ENCODE measurements around the gene SAP30L. TPM values are rescaled to one million over a fixed set of nuclear protein-coding genes. Genes with fewer than 3 reads are reported as not detected.

The SAP30L gene
- total and polyA plus RNA-seq, 4 donors: 6.3 to 11.1 (median 8.6) TPM

DNA sequence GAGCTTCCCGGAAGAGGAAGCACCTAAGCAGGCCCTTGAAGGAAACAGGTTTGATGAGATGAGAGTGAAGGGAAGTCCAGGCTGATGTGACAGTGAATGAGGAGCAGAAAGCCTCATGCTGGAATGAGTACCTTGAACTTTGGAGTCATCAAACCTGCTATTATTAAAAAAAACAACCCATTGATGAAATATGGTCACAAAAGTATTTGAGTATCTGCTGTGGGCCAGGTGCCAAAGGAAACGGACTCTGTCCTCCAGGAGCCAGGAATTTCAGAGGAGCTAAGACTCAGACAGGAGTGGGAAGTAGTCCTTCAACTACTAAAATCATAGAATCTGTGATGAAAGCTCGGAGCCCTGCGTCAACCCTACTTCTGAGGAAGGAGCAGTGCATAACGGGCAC, 20.4 kb downstream of the SAP30L start:
- Histone ChIP-seq H3K9me3 (ENCODE audit: control insufficient read depth in 4 of 4, low read length in 3 of 4) (no peaks in the 10 kb centered on the region), H3K27ac (ENCODE audit: low read depth in 1 of 2, low read length in 2 of 2) (no peak overlapping the region), H3K4me3 (ENCODE audit: low read depth in 1 of 3, low read length in 3 of 3) (no peak overlapping the region), H3K27me3 (ENCODE audit: control insufficient read depth in 4 of 4, insufficient read depth in 4 of 4, low read length in 3 of 4) (peaks cover 0 to 6% (median 1%) of the 10 kb centered on the region in 4 donors), H3K4me1 (ENCODE audit: control insufficient read depth in 4 of 4, insufficient read depth in 4 of 4, low read length in 3 of 4) (no peaks in the 10 kb centered on the region), H3K9ac (ENCODE audit: low read depth in 1 of 2, low read length in 2 of 2) (no peak overlapping the region), H3K36me3 (ENCODE audit: control insufficient read depth in 4 of 4, insufficient read depth in 3 of 4, low read depth in 1 of 4, low read length in 3 of 4) (no peaks in the 10 kb centered on the region)
- 65% methylated on average over 5 of the region's 5 CpGs for WGBS
- no peak for DNase-seq (ENCODE audit: low spot score)
- TF ChIP-seq MAX (IDR thresholded peaks at IDR 0.05) (no peak), RAD21 (IDR thresholded peaks at IDR 0.05) (no peak), HNF4A (conservative IDR thresholded peaks at IDR 0.05) (no peak), RXRA (IDR thresholded peaks at IDR 0.05) (no peak), HNF4G (IDR thresholded peaks at IDR 0.05) (no peak), GABPA (IDR thresholded peaks at IDR 0.05 in 1 of 2, conservative IDR thresholded peaks at IDR 0.05 in 1 of 2) (no peak), JUND (IDR thresholded peaks at IDR 0.05) (no peak), NR2F2 (IDR thresholded peaks at IDR 0.05) (no peak)
- TF ChIP-seq, protein P1, sequence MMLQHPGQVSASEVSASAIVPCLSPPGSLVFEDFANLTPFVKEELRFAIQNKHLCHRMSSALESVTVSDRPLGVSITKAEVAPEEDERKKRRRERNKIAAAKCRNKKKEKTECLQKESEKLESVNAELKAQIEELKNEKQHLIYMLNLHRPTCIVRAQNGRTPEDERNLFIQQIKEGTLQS (IDR thresholded peaks at IDR 0.05): no peak
- TF ChIP-seq, protein P2, sequence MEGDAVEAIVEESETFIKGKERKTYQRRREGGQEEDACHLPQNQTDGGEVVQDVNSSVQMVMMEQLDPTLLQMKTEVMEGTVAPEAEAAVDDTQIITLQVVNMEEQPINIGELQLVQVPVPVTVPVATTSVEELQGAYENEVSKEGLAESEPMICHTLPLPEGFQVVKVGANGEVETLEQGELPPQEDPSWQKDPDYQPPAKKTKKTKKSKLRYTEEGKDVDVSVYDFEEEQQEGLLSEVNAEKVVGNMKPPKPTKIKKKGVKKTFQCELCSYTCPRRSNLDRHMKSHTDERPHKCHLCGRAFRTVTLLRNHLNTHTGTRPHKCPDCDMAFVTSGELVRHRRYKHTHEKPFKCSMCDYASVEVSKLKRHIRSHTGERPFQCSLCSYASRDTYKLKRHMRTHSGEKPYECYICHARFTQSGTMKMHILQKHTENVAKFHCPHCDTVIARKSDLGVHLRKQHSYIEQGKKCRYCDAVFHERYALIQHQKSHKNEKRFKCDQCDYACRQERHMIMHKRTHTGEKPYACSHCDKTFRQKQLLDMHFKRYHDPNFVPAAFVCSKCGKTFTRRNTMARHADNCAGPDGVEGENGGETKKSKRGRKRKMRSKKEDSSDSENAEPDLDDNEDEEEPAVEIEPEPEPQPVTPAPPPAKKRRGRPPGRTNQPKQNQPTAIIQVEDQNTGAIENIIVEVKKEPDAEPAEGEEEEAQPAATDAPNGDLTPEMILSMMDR (IDR thresholded peaks at IDR 0.05; ENCODE audit: low read depth, low read length, missing input control): no peak
- TF ChIP-seq, protein P3, sequence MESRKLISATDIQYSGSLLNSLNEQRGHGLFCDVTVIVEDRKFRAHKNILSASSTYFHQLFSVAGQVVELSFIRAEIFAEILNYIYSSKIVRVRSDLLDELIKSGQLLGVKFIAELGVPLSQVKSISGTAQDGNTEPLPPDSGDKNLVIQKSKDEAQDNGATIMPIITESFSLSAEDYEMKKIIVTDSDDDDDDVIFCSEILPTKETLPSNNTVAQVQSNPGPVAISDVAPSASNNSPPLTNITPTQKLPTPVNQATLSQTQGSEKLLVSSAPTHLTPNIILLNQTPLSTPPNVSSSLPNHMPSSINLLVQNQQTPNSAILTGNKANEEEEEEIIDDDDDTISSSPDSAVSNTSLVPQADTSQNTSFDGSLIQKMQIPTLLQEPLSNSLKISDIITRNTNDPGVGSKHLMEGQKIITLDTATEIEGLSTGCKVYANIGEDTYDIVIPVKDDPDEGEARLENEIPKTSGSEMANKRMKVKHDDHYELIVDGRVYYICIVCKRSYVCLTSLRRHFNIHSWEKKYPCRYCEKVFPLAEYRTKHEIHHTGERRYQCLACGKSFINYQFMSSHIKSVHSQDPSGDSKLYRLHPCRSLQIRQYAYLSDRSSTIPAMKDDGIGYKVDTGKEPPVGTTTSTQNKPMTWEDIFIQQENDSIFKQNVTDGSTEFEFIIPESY (IDR thresholded peaks at IDR 0.05): no peak

GRCh38 chr5:154466671-154467070, 20.9 kb downstream of the SAP30L start:
- no peaks in the 10 kb centered on the region for H3K4me1 ChIP-seq (ENCODE audit: control insufficient read depth in 4 of 4, insufficient read depth in 4 of 4, low read length in 3 of 4)
- no peaks in the 10 kb centered on the region for H3K36me3 ChIP-seq (ENCODE audit: control insufficient read depth in 4 of 4, insufficient read depth in 3 of 4, low read depth in 1 of 4, low read length in 3 of 4)
- H3K27ac ChIP-seq (ENCODE audit: low read depth in 1 of 2, low read length in 2 of 2): no peak overlapping the region
- TF ChIP-seq, protein P1 (IDR thresholded peaks at IDR 0.05): no peak
- TF ChIP-seq RXRA (IDR thresholded peaks at IDR 0.05) (no peak), NR2F2 (IDR thresholded peaks at IDR 0.05) (no peak), EGR1 (IDR thresholded peaks at IDR 0.05; ENCODE audit: low read depth in 2 of 2) (no peak), TAF1 (conservative IDR thresholded peaks at IDR 0.05) (no peak), HNF4G (IDR thresholded peaks at IDR 0.05) (no peak), MAX (IDR thresholded peaks at IDR 0.05) (no peak), FOXA1 (IDR thresholded peaks at IDR 0.05) (no peak), SP1 (IDR thresholded peaks at IDR 0.05) (no peak), RAD21 (IDR thresholded peaks at IDR 0.05) (no peak)
- TF ChIP-seq, protein P3 (IDR thresholded peaks at IDR 0.05): no peak
- WGBS: 86% methylated on average over 5 of the region's 5 CpGs
- no peak for DNase-seq (ENCODE audit: low spot score)
- no peaks in the 10 kb centered on the region for H3K9me3 ChIP-seq (ENCODE audit: control insufficient read depth in 4 of 4, low read length in 3 of 4)
- no peak overlapping the region for H3K9ac ChIP-seq (ENCODE audit: low read depth in 1 of 2, low read length in 2 of 2)
- peaks cover 0 to 11% (median 2%) of the 10 kb centered on the region in 4 donors for H3K27me3 ChIP-seq (ENCODE audit: control insufficient read depth in 4 of 4, insufficient read depth in 4 of 4, low read length in 3 of 4)
- H3K4me3 ChIP-seq (ENCODE audit: low read depth in 1 of 3, low read length in 3 of 3): no peak overlapping the region
